H1 (cell line): ENCODE data around the gene SOCS3. TPM values are rescaled to one million over a fixed set of nuclear protein-coding genes. Genes with fewer than 3 reads are reported as not detected.
A peak's percentile ranks its signal among the peaks of the same experiment; 100 is the strongest.

ENCODE experiments used
- CTCF ChIA-PET: fragments of 300-600 bp; sonication (Branson Sonifier 250); formaldehyde crosslinking; loops from one replicate; lab custom pipeline; 2021; ENCODE audit not compliant: partially characterized antibody; lab: Charles Lee
- POLR2A ChIA-PET: fragments of 300-600 bp; sonication (Branson Sonifier 250); formaldehyde crosslinking; loops from one replicate; lab custom pipeline; 2021; ENCODE audit warnings: inconsistent platforms; ENCODE audit not compliant: partially characterized antibody; lab: Charles Lee
- DNase-seq, 2 experiments: peaks; one replicate each; pipeline versions ENCODE4 v3.0.0 to v3.0.0-alpha.2; 2010 to 2022; ENCODE audit warnings: low spot score in 2 of 2, low read depth in 1 of 2, mixed read lengths in 1 of 2
- FAIRE-seq: peaks from 2 replicates; lab custom pipeline; 2011; peaks lifted over from hg19 to GRCh38; lab: Jason Lieb, UNC
- H2AFZ ChIP-seq: 2 replicates; pipeline ENCODE4 v1.8.1; 2012; ENCODE audit warnings: low read length, inconsistent platforms
- H2AK5ac ChIP-seq: 2 replicates; pipeline ENCODE4 v1.6.1; 2013; ENCODE audit warnings: low read depth, low read length
- H2BK120ac ChIP-seq: replicated peaks from 2 replicates; pipeline ENCODE3; 2013; ENCODE audit warnings: low read depth, low read length, inconsistent platforms
- H2BK12ac ChIP-seq: 2 replicates; pipeline ENCODE4 v1.6.1; 2013; ENCODE audit warnings: low read depth, low read length
- H2BK15ac ChIP-seq: 2 replicates; pipeline ENCODE4 v1.6.1; 2013; ENCODE audit warnings: low read length
- H2BK20ac ChIP-seq: 2 replicates; pipeline ENCODE4 v1.6.1; 2013; ENCODE audit warnings: low read length
- H2BK5ac ChIP-seq: 2 replicates; pipeline ENCODE4 v1.6.1; 2013; ENCODE audit warnings: low read depth, low read length
- H3K14ac ChIP-seq: 2 replicates; pipeline ENCODE4 v1.6.1; 2013; ENCODE audit warnings: inconsistent platforms; ENCODE audit not compliant: insufficient read length
- H3K18ac ChIP-seq: 2 replicates; pipeline ENCODE4 v1.6.1; 2013; ENCODE audit warnings: low read length; ENCODE audit errors: extremely low read depth
- H3K23ac ChIP-seq: 2 replicates; pipeline ENCODE4 v1.6.1; 2013; ENCODE audit warnings: inconsistent platforms; ENCODE audit not compliant: insufficient read length
- H3K23me2 ChIP-seq: 2 replicates; pipeline ENCODE4 v1.6.1; 2013; ENCODE audit warnings: low read depth, low read length
- H3K27ac ChIP-seq: 2 replicates; pipeline ENCODE4 v1.6.1; 2011; ENCODE audit warnings: low read depth, low read length, inconsistent platforms
- H3K27me3 ChIP-seq, 4 experiments: replicated peaks in 1 of 4; 1 replicate in 1 of 4; 2 replicates in 3 of 4; pipeline versions ENCODE4 v1.6.1 to v1.8.1; 2011 to 2013; ENCODE audit warnings: low read length in 3 of 4, mild to moderate bottlenecking in 3 of 4, inconsistent platforms in 2 of 4, mixed read lengths in 2 of 4, moderate library complexity in 1 of 4; ENCODE audit not compliant: control insufficient read depth in 3 of 4, insufficient read depth in 3 of 4; ENCODE audit errors: extremely low read depth in 1 of 4
- H3K36me3 ChIP-seq, 4 experiments: 2 replicates each; pipeline versions ENCODE4 v1.6.1 to v1.8.1; 2011 to 2013; ENCODE audit warnings: mild to moderate bottlenecking in 4 of 4, low read length in 3 of 4, moderate library complexity in 2 of 4, control low read depth in 1 of 4, inconsistent platforms in 1 of 4; ENCODE audit not compliant: insufficient read depth in 4 of 4, control insufficient read depth in 2 of 4
- H3K4ac ChIP-seq: replicated peaks from 2 replicates; pipeline ENCODE3; 2013; ENCODE audit warnings: low read length, low read depth, mixed read lengths, inconsistent platforms; ENCODE audit not compliant: insufficient read length
- H3K4me1 ChIP-seq, 4 experiments: replicated peaks in 1 of 4; 1 replicate in 1 of 4; 2 replicates in 3 of 4; pipeline versions ENCODE4 v1.6.1 to v1.8.1; 2011 to 2013; ENCODE audit warnings: low read length in 3 of 4, inconsistent platforms in 2 of 4, mixed read lengths in 1 of 4; ENCODE audit not compliant: insufficient read depth in 4 of 4, control insufficient read depth in 3 of 4
- H3K4me2 ChIP-seq, 2 experiments: 2 replicates each; pipeline versions ENCODE4 v1.6.1 to v1.8.1; 2011 to 2013; ENCODE audit warnings: low read depth in 2 of 2, low read length in 2 of 2, control low read depth in 1 of 2, inconsistent platforms in 1 of 2, mild to moderate bottlenecking in 1 of 2; ENCODE audit not compliant: insufficient read depth in 1 of 2
- H3K4me3 ChIP-seq, 4 experiments: fragments of 200-600, 300-600 bp in 1 of 4; sonication (generic), shearing (Covaris generic), sonication (Bioruptor Twin) in 1 of 4; 2 replicates each; pipeline versions ENCODE4 v1.5.1 to v1.8.1; 2011 to 2016; ENCODE audit warnings: low read length in 4 of 4, low read depth in 3 of 4, control low read depth in 2 of 4, inconsistent platforms in 2 of 4, mild to moderate bottlenecking in 2 of 4, mixed read lengths in 1 of 4, moderate library complexity in 1 of 4; ENCODE audit not compliant: insufficient read depth in 2 of 4; ENCODE audit errors: extremely low read depth in 1 of 4
- H3K56ac ChIP-seq: replicated peaks from 2 replicates; pipeline ENCODE3; 2013; ENCODE audit warnings: low read depth, mild to moderate bottlenecking, mixed read lengths, low read length, inconsistent platforms; ENCODE audit not compliant: insufficient read length
- H3K79me1 ChIP-seq: 2 replicates; pipeline ENCODE4 v1.6.1; 2013; ENCODE audit warnings: low read depth, low read length, control low read depth
- H3K79me2 ChIP-seq, 2 experiments: 2 replicates each; pipeline versions ENCODE4 v1.6.1 to v1.8.1; 2012 to 2013; ENCODE audit warnings: low read length in 2 of 2, mild to moderate bottlenecking in 2 of 2, inconsistent platforms in 1 of 2; ENCODE audit not compliant: insufficient read depth in 2 of 2, control insufficient read depth in 1 of 2
- H3K9ac ChIP-seq, 4 experiments: replicated peaks in 1 of 4; 1 replicate in 1 of 4; 2 replicates in 3 of 4; pipeline versions ENCODE4 v1.6.1 to v1.8.1; 2011 to 2013; ENCODE audit warnings: low read depth in 3 of 4, low read length in 3 of 4, control low read depth in 2 of 4, mild to moderate bottlenecking in 2 of 4, moderate library complexity in 2 of 4, inconsistent platforms in 1 of 4; ENCODE audit errors: extremely low read depth in 1 of 4
- H3K9me3 ChIP-seq, 2 experiments: 2 replicates each; pipeline versions ENCODE4 v1.6.1 to v1.8.1; 2012 to 2013; ENCODE audit warnings: mild to moderate bottlenecking in 2 of 2, moderate library complexity in 2 of 2, control low read depth in 1 of 2, inconsistent platforms in 1 of 2, low read depth in 1 of 2, low read length in 1 of 2, mixed read lengths in 1 of 2; ENCODE audit not compliant: insufficient read depth in 2 of 2
- H4K20me1 ChIP-seq, 2 experiments: replicated peaks in 1 of 2; 2 replicates each; pipeline versions ENCODE3 to v1.8.1; 2011 to 2013; ENCODE audit warnings: inconsistent platforms in 2 of 2, low read length in 2 of 2, mild to moderate bottlenecking in 1 of 2; ENCODE audit not compliant: insufficient read depth in 2 of 2, control insufficient read depth in 1 of 2
- H4K5ac ChIP-seq: 2 replicates; pipeline ENCODE4 v1.6.1; 2013; ENCODE audit warnings: low read length, low read depth, mixed read lengths, inconsistent platforms; ENCODE audit not compliant: insufficient read length
- H4K8ac ChIP-seq: 2 replicates; pipeline ENCODE4 v1.8.0; 2013; ENCODE audit warnings: mild to moderate bottlenecking, moderate library complexity, low read length, inconsistent platforms; ENCODE audit not compliant: insufficient read depth; ENCODE audit errors: extremely low read depth
- H4K91ac ChIP-seq: replicated peaks from 2 replicates; pipeline ENCODE3; 2013; ENCODE audit warnings: low read length, mixed read lengths, inconsistent platforms; ENCODE audit not compliant: insufficient read length
- SP4 ChIP-seq: IDR thresholded peaks from 2 replicates; pipeline ENCODE4 v1.6.1; 2012; ENCODE audit warnings: low read length, inconsistent platforms
- SRF ChIP-seq: IDR thresholded peaks from 2 replicates; pipeline ENCODE4 v1.6.1; 2011; ENCODE audit warnings: mild to moderate bottlenecking, low read depth, low read length, moderate library complexity
- SUZ12 ChIP-seq: fragments of 200-600 bp; sonication (generic); IDR thresholded peaks from 2 replicates; pipeline ENCODE4 v1.6.1; 2012; ENCODE audit warnings: mild to moderate bottlenecking, inconsistent platforms, low read length, moderate library complexity, mixed read lengths
- WGBS, 2 experiments: shearing (Covaris generic) in 1 of 2; methylation state at CpG; one replicate each; pipeline versions ENCODE4 v1.1.6 to v1.1.7; 2013 to 2015; ENCODE audit warnings: low lambda C conversion rate in 2 of 2, mixed read lengths in 2 of 2, inconsistent platforms in 1 of 2, low coverage in 1 of 2, missing lambda C conversion rate in 1 of 2; ENCODE audit not compliant: insufficient replicate concordance in 2 of 2, insufficient coverage in 1 of 2, insufficient read length in 1 of 2; ENCODE audit errors: extremely low coverage in 1 of 2, missing lambda C conversion rate in 1 of 2; 5-methylcytosine and 5-hydroxymethylcytosine counted together
- polyA plus RNA-seq, 7 experiments: library from polyadenylated mRNA; depleted of rRNA in 3 of 7; stranded (reverse) in 5 of 7; unstranded in 2 of 7; fragments of >200 nt in 5 of 7; fragments of 200-250 nt in 2 of 7; gene quantifications; 1 replicate in 5 of 7; 2 replicates in 1 of 7; 4 replicates in 1 of 7; pipeline versions ENCODE4 v1.2.1 to v1.2.3, GENCODE V29; 2011 to 2013; ENCODE audit warnings: missing spikeins in 2 of 7, mixed read lengths in 2 of 7
- total RNA-seq: library from RNA; stranded (reverse); fragmentation: NEBNext Ultra II Directional; extraction: Animal tissue kit (Norgen Biotek cat#: 25700); gene quantifications from 2 replicates; pipeline ENCODE4 v1.2.1, GENCODE V29; 2021

The SOCS3 gene
- total and polyA plus RNA-seq, 2 of the 8 experiments (the other 6 are each of a cell fraction or from before 2014, with no cell fraction given): 10.1 to 47.9 TPM

DNA sequence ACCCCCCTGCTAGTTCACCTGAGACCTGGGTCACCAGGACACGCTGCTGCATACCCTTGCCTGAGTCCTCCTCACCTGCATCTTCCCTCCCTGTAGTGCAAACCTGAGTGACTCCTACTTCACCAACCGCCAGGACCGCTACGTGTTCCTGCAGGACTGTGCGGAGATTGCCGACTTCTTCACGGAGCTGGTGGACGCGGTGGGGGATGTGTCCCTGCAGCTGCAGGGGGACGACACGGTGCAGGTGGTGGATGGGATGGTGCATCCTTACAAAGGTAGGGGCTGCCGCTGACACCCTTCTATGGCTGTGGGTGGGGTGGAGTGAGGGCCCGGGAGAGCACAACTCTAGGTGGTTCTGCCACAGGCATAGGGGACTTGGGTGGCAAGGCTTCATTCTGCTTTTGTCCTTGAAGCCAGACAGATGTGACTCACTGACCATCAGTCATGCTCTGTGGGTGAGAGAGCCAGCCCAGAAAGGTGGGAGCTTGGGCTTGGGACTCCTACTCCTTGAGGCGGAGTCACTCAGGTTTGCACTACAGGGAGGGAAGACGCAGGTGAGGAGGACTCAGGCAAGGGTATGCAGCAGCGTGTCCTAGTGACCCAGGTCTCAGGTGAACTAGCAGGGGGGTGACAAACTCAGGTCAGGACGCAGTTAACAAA, 40.8 kb upstream of the SOCS3 start:
- Histone ChIP-seq H2BK15ac (no peak overlapping the region), H3K79me2 (peaks cover 0 to 57% of the 10 kb centered on the region in 2 experiments; a peak in 2 of 4 replicates), H2AFZ (no peak overlapping the region), H3K27ac (no peak overlapping the region), H3K4me2 (no peak overlapping the region), H3K79me1 (peaks cover 2% of the 10 kb centered on the region; the same call in 1 of the 2 replicates), H3K56ac (no peak overlapping the region), H3K4me3 (no peak overlapping the region), H2BK12ac (no peak overlapping the region), H3K23me2 (no peaks in the 10 kb centered on the region), H3K4ac (no peak overlapping the region), H3K9ac (no peak overlapping the region), H3K4me1 (no peaks in the 10 kb centered on the region), H4K20me1 (peaks cover 9 to 30% of the 10 kb centered on the region in 2 experiments), H2BK20ac (no peak overlapping the region), H2BK120ac (no peak overlapping the region), H2AK5ac (no peak overlapping the region), H3K36me3 (peaks cover 36 to 76% (median 70%) of the 10 kb centered on the region in 4 experiments), H4K8ac (no peak overlapping the region), H3K23ac (no peak overlapping the region), H3K18ac (no peak overlapping the region), H2BK5ac (0 out of 2 replicates have a peak overlapping the region, but pooled peaks have one; percentile 44), H4K91ac (no peak overlapping the region), H4K5ac (no peak overlapping the region), H3K14ac (no peak overlapping the region), H3K9me3 (no peaks in the 10 kb centered on the region), H3K27me3 (no peaks in the 10 kb centered on the region)
- TF ChIP-seq SRF (no peak), SUZ12 (no peak), SP4 (no peak)
- FAIRE-seq (no peak), DNase-seq (no peak)
- WGBS, 2 experiments: 90% methylated on average over 17 of the region's 17 CpGs; no CpG with 5 or more reads in 1 of the 2 experiments
- ChIA-PET POLR2A (interaction anchor here (1.4 to 2.1 kb wide), 3 partner anchors 8 to 41 kb away, joined by 4 to 7 read pairs (median 5); partner anchors contain the start of genes PGS1 and SOCS3), CTCF (interaction anchor here (0.6 to 6.5 kb wide), 15 partner anchors 10 to 307 kb away, joined by 3 to 45 read pairs (median 3); no protein-coding TSS in a partner anchor)
